NCI-H187 treated with DMSO at 0.1 percent for 48 hours (cell line): ENCODE data around the gene CPEB4.

Source experiments
- DNase-seq: peaks from one replicate; lab custom pipeline; 2025; lab: John Stamatoyannopoulos, UW

CPEB4 gene

GRCh38 chr5:173859408-173860159, 28.6 kb upstream of the CPEB4 start:
- DNase-seq, result no peak

- no peak for DNase-seq
These were observed 26.1 kb upstream of the CPEB4 start for GRCh38 chr5:173862047-173862477.

- no peak for DNase-seq
These were observed 24.8 kb upstream of the CPEB4 start for GRCh38 chr5:173863359-173863758.

DNA sequence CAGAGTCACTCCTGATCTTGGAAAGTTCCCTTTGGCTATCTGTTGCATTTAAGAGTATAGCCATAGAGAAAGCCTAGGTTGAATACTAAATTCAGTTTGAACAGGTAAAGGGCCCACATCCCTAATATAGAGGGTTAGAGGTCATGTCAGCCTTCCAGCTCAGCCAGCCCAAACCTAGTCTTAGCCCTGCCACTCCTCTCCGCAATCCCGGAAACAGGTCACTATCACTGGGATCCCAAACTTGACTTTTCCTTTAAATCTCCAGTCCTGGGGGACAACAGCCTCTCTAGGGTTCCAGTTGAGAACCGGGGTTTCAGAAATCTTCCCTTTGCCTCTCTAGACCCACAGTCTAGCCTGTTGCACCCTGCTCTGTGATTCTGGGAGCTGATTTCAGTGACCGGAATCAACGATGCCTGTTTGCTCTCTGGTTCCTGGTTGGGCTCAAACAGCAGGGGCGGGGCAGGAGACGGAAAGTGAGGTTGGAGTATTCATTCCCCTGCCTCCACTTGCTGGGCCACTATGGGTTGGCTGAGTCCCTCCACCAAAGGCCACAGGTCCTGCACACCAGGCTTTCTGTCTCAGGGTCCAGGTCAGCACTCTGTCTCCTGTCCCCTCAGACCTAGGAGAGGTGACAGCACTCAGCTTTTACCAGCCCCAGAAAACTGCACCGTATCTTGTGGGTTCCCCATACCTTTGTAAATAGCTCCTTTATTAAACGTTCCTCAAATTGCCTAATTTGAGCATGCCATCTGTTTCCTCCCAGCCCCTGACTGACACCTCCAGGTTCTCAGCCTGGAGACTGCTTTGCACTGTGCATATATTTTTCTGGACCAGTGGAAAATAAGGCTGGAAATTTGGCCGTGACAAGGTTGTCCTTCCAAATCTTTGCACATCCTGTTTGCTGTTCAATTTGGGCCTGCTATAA, 23.8 kb upstream of the CPEB4 start:
- no peak for DNase-seq

DNA sequence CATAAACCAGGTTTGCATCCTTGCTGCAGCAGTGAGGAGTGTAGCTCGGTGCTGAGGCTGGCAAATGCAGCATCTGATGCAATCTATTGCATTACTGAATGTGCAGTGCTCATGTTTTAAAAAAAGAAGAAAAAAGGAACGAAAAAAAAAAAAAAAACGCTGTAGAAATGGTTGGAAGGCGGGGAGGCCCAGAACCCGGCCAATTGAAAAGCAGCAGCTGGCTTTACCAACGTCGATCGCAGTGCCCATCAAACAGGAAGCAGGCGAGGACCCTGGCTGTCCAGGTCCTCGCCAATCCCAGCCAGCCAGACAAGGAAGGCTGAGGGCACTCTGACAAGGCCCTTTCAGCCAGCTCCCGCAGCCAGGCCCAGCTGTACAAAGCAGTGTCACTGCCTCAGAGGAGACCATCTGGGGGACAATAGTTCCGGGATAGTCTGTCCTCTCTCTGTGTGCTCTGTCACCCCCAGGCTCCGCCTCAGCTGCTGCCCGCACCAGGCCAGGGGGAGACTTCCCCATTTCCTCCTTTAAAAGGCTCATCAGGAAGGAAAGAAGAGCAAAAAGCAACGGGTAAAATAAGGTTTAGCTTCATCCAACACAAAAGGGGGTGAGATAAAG, 21.8 kb upstream of the CPEB4 start:
- no peak for DNase-seq

DNA sequence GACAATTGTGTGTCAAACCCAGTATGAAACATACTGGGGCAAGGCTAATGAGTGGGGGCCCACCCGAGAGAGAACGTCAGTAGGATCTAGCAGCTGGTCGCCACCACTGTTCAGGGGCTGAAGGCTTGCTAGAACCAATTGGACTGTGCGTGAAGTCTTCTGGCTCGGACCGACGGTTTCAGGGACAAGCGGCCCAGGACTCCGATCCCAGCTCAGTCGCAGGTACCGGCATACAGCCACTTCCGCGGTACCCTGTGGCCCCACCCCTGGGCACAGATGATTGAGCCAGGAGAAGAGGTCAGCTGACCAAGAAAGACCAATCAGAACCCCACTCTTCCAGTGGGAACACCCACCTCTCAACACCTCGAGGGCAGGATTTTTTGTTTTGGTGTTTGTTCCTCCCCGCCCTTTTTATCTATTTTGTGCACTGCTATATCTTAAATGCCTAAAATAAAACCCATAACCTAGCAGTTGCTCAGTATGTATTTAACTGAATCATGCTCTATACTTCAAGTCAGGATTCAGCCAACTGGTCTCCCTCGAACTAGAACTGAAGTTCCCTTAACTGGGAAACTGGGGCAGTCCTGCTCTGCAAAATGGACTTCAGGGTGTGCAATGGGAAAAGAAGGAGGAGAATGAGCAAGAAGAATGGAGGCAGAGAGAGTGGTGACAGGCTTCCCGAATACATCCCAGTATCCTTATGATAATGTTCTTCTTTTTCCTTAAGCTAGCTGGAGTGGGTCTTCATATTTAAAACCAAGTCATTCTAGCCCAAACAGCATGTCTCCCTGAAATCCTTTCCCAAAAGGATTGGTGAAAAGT, 21.1 kb upstream of the CPEB4 start:
- no peak for DNase-seq

- no peak for DNase-seq
These were observed 19.9 kb upstream of the CPEB4 start for GRCh38 chr5:173868096-173868880.

DNA sequence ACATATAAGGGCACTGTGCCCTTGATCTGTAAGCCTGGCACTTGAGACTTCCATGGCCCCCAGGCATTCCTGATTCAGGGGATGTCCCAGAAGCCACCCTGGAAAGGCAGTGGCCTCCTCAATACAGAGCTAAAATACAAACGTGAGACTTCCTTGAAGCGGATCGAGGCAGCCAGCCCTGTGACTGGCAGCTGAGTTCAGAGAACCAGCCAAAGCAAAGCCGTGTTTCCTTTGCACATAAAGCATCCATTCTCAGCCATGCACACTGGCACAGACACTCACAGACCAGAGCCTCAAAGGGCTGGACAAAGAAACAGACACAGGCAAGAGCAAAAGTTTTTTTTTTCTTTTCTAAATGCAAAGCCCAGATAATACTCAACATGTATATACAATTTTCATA, 18.8 kb upstream of the CPEB4 start:
- DNase-seq, result no peak

- DNase-seq, result no peak
These were observed 15.2 kb upstream of the CPEB4 start for GRCh38 chr5:173872957-173873305.

DNA sequence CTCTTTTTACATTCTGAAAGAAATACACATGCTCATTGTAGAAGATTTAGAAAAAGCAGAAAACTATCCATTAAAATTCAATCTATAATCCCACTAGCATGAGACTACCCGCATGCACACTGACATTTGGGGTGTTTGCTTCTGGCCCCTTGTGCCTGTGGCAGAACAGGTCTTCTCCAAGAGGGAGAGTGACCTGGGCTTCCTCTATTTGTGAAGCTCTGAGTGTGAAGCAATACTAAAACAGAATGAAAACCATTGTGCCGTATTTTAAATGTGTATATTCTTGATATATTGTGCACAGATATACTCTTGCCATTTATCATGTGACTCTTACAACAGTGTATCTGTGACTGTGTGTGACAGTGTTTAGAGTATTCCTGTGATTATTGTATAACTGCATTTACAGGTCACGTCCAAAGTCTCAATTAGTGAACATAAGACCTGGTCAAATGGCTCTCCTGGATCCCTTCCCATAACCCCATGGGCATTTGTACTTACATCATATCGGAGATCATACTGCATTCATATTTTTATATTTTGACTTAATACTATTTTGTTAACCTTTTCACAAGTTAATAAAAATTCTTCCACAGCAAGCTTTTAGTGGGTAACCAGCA, 14.7 kb upstream of the CPEB4 start:
- no peak for DNase-seq

GRCh38 chr5:173875189-173875588, 13.0 kb upstream of the CPEB4 start:
- DNase-seq, result no peak

DNA sequence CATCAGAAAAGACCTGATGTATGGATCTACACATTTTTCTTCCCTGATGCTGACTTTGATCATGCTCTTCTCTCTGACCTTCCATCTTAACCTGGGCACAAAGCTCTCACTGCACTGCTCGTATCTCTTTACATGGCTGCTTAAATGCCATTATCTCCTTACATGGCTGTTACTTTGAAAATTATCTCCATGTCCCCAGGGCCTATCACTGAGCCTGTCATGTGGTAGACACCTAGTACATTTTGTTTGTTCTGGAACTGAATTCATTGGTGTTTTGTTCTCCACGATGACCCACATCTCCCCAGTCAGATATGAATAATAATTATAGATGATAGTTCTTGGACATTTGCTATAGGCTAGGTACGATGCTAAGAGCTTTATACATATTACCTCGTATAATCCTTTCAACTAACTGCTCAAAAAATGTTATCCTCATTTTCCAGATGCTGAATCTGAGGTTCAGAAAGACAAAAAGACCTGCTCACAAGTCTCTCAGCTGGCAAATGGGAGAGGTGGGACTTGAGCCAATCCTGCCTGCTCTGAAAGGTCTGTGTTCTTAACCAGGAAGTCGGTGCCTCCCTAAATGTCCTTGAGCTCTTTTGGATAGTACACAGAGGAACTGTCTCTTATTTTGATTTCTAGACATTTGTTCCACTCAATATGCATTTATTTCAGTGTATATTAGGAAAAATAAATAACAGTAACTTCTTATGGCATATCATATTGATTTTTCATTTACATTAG, 9.8 kb upstream of the CPEB4 start:
- no peak for DNase-seq

DNA sequence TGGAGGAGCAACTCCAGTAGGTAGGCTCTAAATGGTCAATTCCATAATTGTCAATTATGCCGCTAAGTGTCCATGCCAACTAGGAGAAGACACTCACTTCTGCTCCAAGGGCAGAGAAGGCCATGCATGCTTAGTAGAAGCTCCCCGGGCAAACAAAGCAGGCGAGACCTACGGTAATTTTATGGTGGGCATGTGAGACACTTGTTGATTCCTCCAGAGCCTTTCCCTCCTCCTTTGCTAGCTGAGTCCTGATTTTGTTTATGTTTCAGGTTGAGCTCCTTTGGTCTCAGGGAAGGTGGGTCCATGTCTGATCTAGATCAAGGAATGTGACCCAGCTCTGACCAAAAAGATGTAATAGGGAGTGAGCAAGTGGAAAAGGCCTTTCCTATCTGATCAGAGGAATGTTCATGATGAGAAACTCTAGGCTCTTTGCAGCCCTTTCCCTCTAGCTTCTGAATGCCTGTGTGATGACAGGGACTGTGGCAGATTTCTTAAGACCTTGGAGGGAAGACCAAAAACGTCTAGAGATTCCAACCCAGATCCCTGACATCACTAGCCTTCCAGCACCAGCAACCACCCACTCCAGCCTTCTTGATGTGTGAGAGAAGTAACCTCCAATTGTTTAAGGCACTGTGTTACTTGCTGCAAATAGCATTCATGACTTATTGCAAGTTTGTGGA, 7.7 kb upstream of the CPEB4 start:
- DNase-seq, result no peak

GRCh38 chr5:173881811-173882575, 6.2 kb upstream of the CPEB4 start:
- DNase-seq, result no peak

- DNase-seq, result no peak
These were observed 5.5 kb upstream of the CPEB4 start for GRCh38 chr5:173882632-173883031.

- DNase-seq, result no peak
These were observed 4.7 kb upstream of the CPEB4 start for GRCh38 chr5:173883347-173883924.

GRCh38 chr5:173884402-173885053, 3.6 kb upstream of the CPEB4 start:
- DNase-seq, result no peak

DNA sequence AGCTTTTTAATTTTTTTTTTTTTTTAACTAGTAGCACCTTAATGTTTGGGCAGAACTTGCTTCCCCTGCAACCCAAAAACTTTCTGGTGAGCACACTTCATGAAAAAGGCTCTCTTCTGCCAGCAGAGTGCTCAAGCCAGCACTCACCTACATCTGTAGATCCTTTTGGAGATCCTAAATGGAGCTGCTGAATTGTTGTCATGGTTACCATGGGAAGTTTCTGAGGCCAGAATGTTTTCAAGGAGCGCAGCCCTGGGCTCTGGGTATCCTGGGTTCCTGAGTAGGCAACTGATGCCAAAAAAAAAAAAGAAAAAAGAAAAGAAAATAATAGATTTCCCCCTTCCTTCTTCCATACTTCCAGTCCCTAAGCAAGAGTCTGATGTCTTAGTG, 3.1 kb upstream of the CPEB4 start:
- no peak for DNase-seq
